ENCODE measurements around the gene ZBED4. TPM values are rescaled to one million over a fixed set of nuclear protein-coding genes. Genes with fewer than 3 reads are reported as not detected.

Gene ZBED4
- total and polyA plus RNA-seq, 4 donors, result 2.1 to 10.3 (median 4.8) TPM

GRCh38 chr22:49856766-49857618 lies 3.3 kb downstream of the ZBED4 start:
- Histone ChIP-seq H3K4me3 (ENCODE audit: low read depth in 1 of 3, low read length in 3 of 3) (no peak overlapping the region), H3K27ac (ENCODE audit: low read depth in 1 of 2, low read length in 2 of 2) (no peak overlapping the region), H3K4me1 (ENCODE audit: control insufficient read depth in 4 of 4, insufficient read depth in 4 of 4, low read length in 3 of 4) (peaks cover 7 to 27% (median 20%) of the 10 kb centered on the region in 4 donors), H3K9ac (ENCODE audit: low read depth in 1 of 2, low read length in 2 of 2) (no peak overlapping the region), H3K27me3 (ENCODE audit: control insufficient read depth in 4 of 4, insufficient read depth in 4 of 4, low read length in 3 of 4) (no peaks in the 10 kb centered on the region), H3K36me3 (ENCODE audit: control insufficient read depth in 4 of 4, insufficient read depth in 3 of 4, low read depth in 1 of 4, low read length in 3 of 4) (no peaks in the 10 kb centered on the region), H3K9me3 (ENCODE audit: control insufficient read depth in 4 of 4, low read length in 3 of 4) (no peaks in the 10 kb centered on the region)
- 95% methylated on average over 31 of the region's 31 CpGs for WGBS
- DNase-seq (ENCODE audit: low spot score), result no peak
- TF ChIP-seq MAX (IDR thresholded peaks at IDR 0.05) (no peak), ATF3 (IDR thresholded peaks at IDR 0.05) (no peak), FOXA2 (IDR thresholded peaks at IDR 0.05) (no peak), NR2F2 (IDR thresholded peaks at IDR 0.05) (no peak), RXRA (IDR thresholded peaks at IDR 0.05) (no peak), HNF4A (conservative IDR thresholded peaks at IDR 0.05) (no peak), YY1 (IDR thresholded peaks at IDR 0.05) (no peak), FOXA1 (IDR thresholded peaks at IDR 0.05) (no peak), ZBTB33 (IDR thresholded peaks at IDR 0.05) (no peak), EGR1 (IDR thresholded peaks at IDR 0.05; ENCODE audit: low read depth in 2 of 2) (no peak), JUND (IDR thresholded peaks at IDR 0.05) (no peak), REST (IDR thresholded peaks at IDR 0.05) (no peak)

GRCh38 chr22:49858827-49859226 lies 5.2 kb downstream of the ZBED4 start:
- Histone ChIP-seq H3K27me3 (ENCODE audit: control insufficient read depth in 4 of 4, insufficient read depth in 4 of 4, low read length in 3 of 4) (no peaks in the 10 kb centered on the region), H3K9me3 (ENCODE audit: control insufficient read depth in 4 of 4, low read length in 3 of 4) (no peaks in the 10 kb centered on the region), H3K9ac (ENCODE audit: low read depth in 1 of 2, low read length in 2 of 2) (no peak overlapping the region), H3K4me1 (ENCODE audit: control insufficient read depth in 4 of 4, insufficient read depth in 4 of 4, low read length in 3 of 4) (peaks cover 7 to 22% (median 17%) of the 10 kb centered on the region in 4 donors), H3K36me3 (ENCODE audit: control insufficient read depth in 4 of 4, insufficient read depth in 3 of 4, low read depth in 1 of 4, low read length in 3 of 4) (no peaks in the 10 kb centered on the region), H3K4me3 (ENCODE audit: low read depth in 1 of 3, low read length in 3 of 3) (no peak overlapping the region), H3K27ac (ENCODE audit: low read depth in 1 of 2, low read length in 2 of 2) (no peak overlapping the region)
- WGBS, result 96% methylated on average over 14 of the region's 14 CpGs
- DNase-seq (ENCODE audit: low spot score), result no peak
- TF ChIP-seq FOXA2 (IDR thresholded peaks at IDR 0.05) (no peak), ZBTB33 (IDR thresholded peaks at IDR 0.05) (no peak), HNF4G (IDR thresholded peaks at IDR 0.05) (no peak), RAD21 (IDR thresholded peaks at IDR 0.05) (no peak), TAF1 (conservative IDR thresholded peaks at IDR 0.05) (no peak), CTCF (IDR thresholded peaks at IDR 0.05; ENCODE audit: low read depth, low read length, missing input control) (no peak), GABPA (IDR thresholded peaks at IDR 0.05 in 1 of 2, conservative IDR thresholded peaks at IDR 0.05 in 1 of 2) (no peak), RXRA (IDR thresholded peaks at IDR 0.05) (no peak), HNF4A (conservative IDR thresholded peaks at IDR 0.05) (no peak), ATF3 (IDR thresholded peaks at IDR 0.05) (no peak), NR2F2 (IDR thresholded peaks at IDR 0.05) (no peak)
